Right cardiac atrium (tissue), 5 donors: ENCODE data around the gene AAGAB. TPM values are rescaled to one million over a fixed set of nuclear protein-coding genes. Genes with fewer than 3 reads are reported as not detected.
A peak's percentile ranks its signal among the peaks of the same experiment; 100 is the strongest.

Source experiments
- ATAC-seq, 2 donors: fragments of 200-7000 bp; cut with Tn5 transposase; one replicate each; pipeline versions ENCODE4 v1.8.0 to v1.9.1; 2020; ENCODE audit warnings: moderate library complexity in 2 of 2, mild to moderate bottlenecking in 1 of 2
- DNase-seq, 3 donors: peaks; one replicate each; pipeline ENCODE4 v3.0.0-alpha.2; 2020
- H3K27ac ChIP-seq: one replicate; pipeline ENCODE4 v1.5.1; 2013; ENCODE audit warnings: mild to moderate bottlenecking, low read length, control low read depth, moderate library complexity
- H3K27me3 ChIP-seq: one replicate; pipeline ENCODE4 v1.6.1; 2013; ENCODE audit not compliant: control insufficient read depth, insufficient read depth
- H3K4me1 ChIP-seq: one replicate; pipeline ENCODE4 v1.6.1; 2013; ENCODE audit warnings: low read length; ENCODE audit not compliant: control insufficient read depth, insufficient read depth
- H3K4me3 ChIP-seq: one replicate; pipeline ENCODE4 v1.5.1; 2013; ENCODE audit warnings: low read length, control low read depth
- H3K9me3 ChIP-seq: one replicate; pipeline ENCODE4 v1.6.1; 2013; ENCODE audit warnings: low read length; ENCODE audit not compliant: control insufficient read depth
- WGBS: extraction: QIAGEN DNeasy Blood & Tissue Kit; methylation state at CpG from one replicate; pipeline ENCODE4 v1.1.7; 2013; 5-methylcytosine and 5-hydroxymethylcytosine counted together
- intact Hi-C, 4 donors: fragments of 100-400 bp; cut with DNase I; formaldehyde crosslinking; loops; one replicate each; pipeline versions ENCODE4 v1.11.0 to v1.14.0; 2022 to 2023
- polyA plus RNA-seq: library from polyadenylated mRNA; stranded (reverse); fragments of 200-250 nt; gene quantifications from one replicate; pipeline ENCODE4 v1.2.3, GENCODE V29; 2013
- total RNA-seq, 4 donors: library from RNA; stranded (reverse); fragmentation: NEBNext Ultra II Directional; extraction: Animal tissue kit (Norgen Biotek cat#: 25700); gene quantifications; one replicate each; pipeline ENCODE4 v1.2.1, GENCODE V29; 2021
- donor health status: healthy with polysubstance abuse.
- donor health status: DM: no; HTN: yes; CAD: no.
- donor health status: DM: no; HTN: no; CAD: no.
- donor health status: DM: no; HTN: yes; CAD: no; lungs with severe emphysema.
- donor health status: DM: yes; HTN: yes; CAD: no.

AAGAB gene
- total and polyA plus RNA-seq, 5 donors, result 9.3 to 34.1 (median 20.7) TPM

DNA sequence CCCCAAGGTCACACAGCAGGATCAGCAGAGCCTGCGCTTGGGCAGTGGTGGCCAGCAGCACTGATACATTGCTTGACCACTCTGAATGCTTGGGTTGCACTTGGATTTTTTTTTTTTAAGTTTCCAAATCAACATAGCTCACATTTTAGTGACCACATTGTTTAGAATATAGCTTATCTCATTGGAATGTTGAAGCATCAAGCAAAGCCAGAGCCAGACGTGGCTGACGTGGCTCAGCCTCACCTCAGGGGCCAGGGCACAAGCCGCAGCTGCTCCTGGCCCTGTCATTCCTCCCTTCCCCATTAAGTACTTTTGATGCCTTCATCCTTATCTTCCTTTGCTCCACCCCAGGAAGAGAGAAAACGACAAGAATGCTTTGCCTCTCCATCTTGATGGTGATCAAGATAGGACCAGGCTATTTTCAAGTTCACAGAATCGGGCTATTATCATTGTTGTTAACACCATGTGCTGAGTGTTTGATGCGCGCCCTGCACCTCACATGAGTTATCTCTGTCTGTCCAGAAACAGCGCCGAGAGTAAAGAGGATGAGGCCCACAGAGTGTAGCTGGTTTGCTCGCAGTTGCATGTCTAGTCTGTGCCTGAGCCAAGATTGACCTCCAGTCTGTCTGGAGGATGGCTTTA, 75.8 kb downstream of the AAGAB start:
- ATAC-seq (peak; percentile 59 to 63), DNase-seq (peak in 2 of 3 donors; percentile 53 to 69)
- 53% methylated on average over 11 of the region's 11 CpGs for WGBS
- Histone ChIP-seq H3K27ac (peak overlapping the region; percentile 48), H3K4me3 (no peak overlapping the region), H3K4me1 (peaks cover 10% of the 10 kb centered on the region), H3K9me3 (no peaks in the 10 kb centered on the region), H3K27me3 (no peaks in the 10 kb centered on the region)
- intact Hi-C loops, result no loop called here

DNA sequence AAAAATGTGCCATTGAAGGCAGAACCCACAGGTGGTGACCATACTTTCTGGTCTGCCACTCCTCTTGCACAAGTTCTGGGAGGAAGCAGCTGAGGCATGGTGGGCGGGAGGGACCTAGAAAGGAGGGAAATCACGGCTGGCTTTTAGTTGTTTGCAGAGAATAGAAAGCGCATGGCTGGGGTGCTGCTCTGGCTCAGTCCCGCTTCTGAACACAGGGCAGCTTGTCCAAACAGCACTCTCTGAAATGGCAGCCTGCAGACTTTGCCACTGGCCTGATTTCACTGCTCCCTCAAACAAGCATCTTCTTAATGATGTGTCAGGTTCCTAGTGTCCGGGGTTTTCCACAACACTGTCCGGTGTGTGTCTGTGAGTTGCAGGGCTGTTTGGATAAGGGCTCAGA, 76.7 kb downstream of the AAGAB start:
- H3K4me1 ChIP-seq, result peaks cover 10% of the 10 kb centered on the region
- no peaks in the 10 kb centered on the region for H3K9me3 ChIP-seq
- no peak overlapping the region for H3K4me3 ChIP-seq
- peak overlapping the region; percentile 42 for H3K27ac ChIP-seq
- 68% methylated on average over 6 of the region's 6 CpGs for WGBS
- peak in 1 of 3 donors; percentile 15 for DNase-seq
- intact Hi-C loops, result no loop called here
- H3K27me3 ChIP-seq, result no peaks in the 10 kb centered on the region
- peak in 1 of 2 donors; percentile 5 for ATAC-seq

DNA sequence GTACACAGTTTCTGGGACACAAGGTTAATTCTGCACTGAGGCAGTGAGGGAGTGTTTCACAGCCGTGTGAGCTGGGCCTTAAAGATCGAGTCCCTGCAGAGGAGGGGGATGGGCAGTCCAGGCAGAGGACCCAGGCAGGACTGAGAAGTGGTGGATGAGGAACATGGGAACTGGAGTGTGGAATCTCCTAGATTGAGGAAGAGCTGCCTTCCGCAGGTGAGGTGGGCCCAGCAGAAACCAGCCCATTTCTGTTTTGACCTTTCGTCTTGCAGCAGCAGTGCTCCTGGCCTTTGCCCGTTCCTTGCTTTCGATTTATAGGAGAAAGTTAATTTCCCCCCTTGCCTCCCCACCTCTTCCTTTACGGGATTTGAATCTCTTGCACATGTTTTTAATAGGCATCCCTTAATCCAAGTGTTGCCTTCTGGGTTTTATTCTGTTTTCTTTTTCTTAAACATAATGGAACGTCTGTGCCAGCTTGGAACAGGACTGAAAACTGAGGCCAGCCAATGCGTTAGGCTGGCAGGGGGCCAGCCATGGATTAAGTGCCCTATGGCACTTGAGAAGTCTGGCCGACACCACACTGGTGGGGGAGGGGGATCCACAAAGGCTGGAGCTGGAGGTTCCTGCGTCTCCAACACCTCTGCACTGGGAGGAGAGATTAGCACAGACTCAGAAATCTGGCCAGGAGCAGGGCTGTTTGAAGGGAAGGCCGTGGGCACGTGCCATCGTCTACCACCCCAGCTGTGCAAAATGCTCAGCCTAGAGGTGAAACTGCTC, 78.1 kb downstream of the AAGAB start:
- Histone ChIP-seq H3K4me3 (no peak overlapping the region), H3K4me1 (peaks cover 10% of the 10 kb centered on the region), H3K9me3 (no peaks in the 10 kb centered on the region), H3K27me3 (no peaks in the 10 kb centered on the region), H3K27ac (no peak overlapping the region)
- intact Hi-C loops, result no loop called here
- DNase-seq, result peak; percentile 68 to 87 (median 86)
- ATAC-seq, result peak; percentile 64 to 73
- WGBS, result 65% methylated on average over 14 of the region's 14 CpGs

DNA sequence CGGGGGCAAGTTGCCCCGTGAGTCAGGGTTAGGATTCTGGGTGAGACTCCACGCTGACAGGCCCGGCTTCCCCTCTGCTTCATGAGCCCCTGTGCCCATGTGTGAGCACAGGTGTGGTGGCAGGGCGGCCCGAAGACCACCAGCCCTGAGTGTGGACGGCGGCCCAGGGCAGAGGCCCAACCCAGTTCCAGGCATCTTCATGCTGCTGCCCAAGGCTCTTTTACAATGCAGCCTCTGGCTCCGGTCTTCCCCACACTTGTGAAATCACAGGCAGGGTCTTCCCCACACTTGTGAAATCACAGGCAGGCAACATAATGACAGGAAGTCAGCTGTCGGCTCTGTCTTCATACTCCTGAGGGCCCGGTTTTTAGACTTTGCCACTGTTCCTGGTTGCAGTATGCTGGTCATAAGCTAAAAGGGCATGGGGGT, 78.8 kb downstream of the AAGAB start:
- Histone ChIP-seq H3K27me3 (no peaks in the 10 kb centered on the region), H3K4me3 (no peak overlapping the region), H3K9me3 (no peaks in the 10 kb centered on the region), H3K4me1 (peaks cover 10% of the 10 kb centered on the region), H3K27ac (no peak overlapping the region)
- 65% methylated on average over 11 of the region's 11 CpGs for WGBS
- ATAC-seq, result peak; percentile 17 to 25
- intact Hi-C loops, result no loop called here
- peak; percentile 53 to 67 (median 63) for DNase-seq

DNA sequence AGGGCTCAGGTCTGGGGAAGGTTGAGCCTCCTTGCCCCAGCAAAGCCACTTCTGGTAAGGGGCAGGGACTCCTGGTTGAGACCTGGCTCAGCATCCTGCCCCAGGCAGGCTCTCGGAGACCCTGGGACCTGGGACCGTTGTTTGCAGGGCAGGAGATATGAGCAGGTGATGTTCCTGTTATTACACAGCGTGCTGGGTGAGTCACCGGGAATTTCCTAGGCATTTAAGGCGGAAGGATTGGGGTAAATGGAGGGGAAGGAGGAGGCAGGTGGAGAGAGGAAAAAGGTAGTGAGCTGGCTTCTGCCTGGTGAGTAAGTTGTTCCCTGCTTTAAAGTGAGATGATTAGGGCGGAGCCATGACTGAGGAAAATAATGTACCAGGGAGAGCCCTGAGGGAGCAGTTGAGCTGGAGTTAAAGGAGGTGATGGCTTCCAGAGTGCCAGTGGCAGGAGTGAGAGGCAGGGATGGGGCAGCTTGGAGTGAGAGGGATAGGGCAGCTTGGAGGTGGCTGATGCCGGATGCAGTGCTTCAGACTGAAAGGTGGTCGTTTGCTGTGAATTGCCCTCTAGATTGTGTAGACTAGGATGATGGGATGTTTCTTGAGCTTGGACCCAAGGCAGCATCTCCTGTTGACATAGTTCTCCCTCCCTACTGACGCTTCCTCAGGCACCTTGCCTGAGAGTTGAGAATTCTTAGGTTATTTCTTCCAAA, 79.4 kb downstream of the AAGAB start:
- WGBS, result 85% methylated on average over 9 of the region's 9 CpGs
- no peak for ATAC-seq
- no peak overlapping the region for H3K27ac ChIP-seq
- intact Hi-C loops, result no loop called here
- H3K9me3 ChIP-seq, result no peaks in the 10 kb centered on the region
- H3K4me3 ChIP-seq, result no peak overlapping the region
- peaks cover 10% of the 10 kb centered on the region for H3K4me1 ChIP-seq
- H3K27me3 ChIP-seq, result no peaks in the 10 kb centered on the region
- peak in 1 of 3 donors; percentile 43 for DNase-seq

DNA sequence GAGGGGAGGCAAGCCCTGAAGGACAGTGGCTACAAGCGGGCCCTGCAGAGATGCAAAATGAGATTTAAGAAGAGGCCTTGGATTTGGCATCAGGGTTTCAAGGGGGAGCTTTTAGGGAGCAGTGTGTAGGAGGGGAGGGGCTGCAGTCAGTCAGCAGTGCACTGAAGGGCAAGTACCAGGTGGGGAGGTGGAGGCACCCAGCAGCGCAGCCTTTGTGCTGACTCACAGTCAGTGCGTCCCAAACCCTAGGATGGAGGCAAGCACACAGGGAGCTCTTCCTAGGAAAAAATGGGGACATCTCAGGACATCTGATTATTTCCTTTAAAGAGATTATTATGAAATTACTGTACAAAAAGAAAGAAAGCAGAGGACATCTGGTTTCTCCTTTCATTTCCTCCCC, 80.0 kb downstream of the AAGAB start:
- ATAC-seq, result no peak
- Histone ChIP-seq H3K4me1 (peaks cover 10% of the 10 kb centered on the region), H3K27ac (no peak overlapping the region), H3K4me3 (no peak overlapping the region), H3K27me3 (no peaks in the 10 kb centered on the region), H3K9me3 (no peaks in the 10 kb centered on the region)
- intact Hi-C loops, result no loop called here
- WGBS, result over 99% methylated on average over 3 of the region's 3 CpGs
- no peak for DNase-seq

DNA sequence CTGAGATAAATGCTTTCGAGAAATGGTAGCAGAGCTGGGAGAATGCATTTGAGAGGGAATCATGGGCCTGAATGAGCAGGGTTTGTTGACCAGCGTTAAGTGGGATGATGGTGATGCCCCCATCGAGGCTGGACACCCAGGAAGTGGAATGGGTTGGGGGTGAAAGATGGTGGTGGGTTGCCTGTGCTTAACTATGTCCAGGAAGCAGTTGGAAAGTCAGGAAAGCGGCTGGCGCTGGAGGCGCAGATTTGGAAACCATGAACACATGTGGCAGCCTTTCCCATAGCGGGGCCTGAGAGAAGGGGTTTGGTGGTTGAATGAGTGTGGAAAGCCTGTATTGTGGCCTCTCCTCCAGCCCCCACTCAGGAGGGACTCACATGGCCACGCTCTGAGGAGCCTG, 80.7 kb downstream of the AAGAB start:
- no peak overlapping the region for H3K27ac ChIP-seq
- peaks cover 8% of the 10 kb centered on the region for H3K4me1 ChIP-seq
- intact Hi-C loops, result no loop called here
- no peak for DNase-seq
- H3K4me3 ChIP-seq, result no peak overlapping the region
- H3K27me3 ChIP-seq, result no peaks in the 10 kb centered on the region
- H3K9me3 ChIP-seq, result no peaks in the 10 kb centered on the region
- no peak for ATAC-seq
- WGBS, result 96% methylated on average over 8 of the region's 8 CpGs

DNA sequence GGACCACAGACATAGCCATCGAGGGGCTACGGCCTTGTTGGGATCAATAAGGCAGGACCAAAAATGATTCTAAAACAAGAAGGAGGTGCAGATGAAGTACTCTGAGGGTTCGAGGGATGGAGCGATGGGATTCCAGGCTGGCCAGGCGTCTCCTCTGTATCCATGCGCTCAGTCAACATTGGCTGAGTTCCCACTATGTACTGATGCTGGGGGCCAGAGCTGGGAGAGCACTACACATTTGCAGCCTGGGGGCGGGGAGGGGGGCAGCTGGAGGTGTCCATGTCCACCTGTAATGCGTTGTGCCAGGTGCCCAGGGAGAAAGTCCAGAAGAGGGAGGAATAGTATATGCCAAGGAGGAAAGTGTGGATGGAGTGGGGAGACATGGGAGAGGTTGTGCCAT, 81.5 kb downstream of the AAGAB start:
- intact Hi-C loops, result no loop called here
- Histone ChIP-seq H3K4me3 (no peak overlapping the region), H3K9me3 (no peaks in the 10 kb centered on the region), H3K27me3 (no peaks in the 10 kb centered on the region), H3K27ac (no peak overlapping the region), H3K4me1 (peaks cover 8% of the 10 kb centered on the region)
- DNase-seq, result peak in 1 of 3 donors; percentile 37
- 85% methylated on average over 8 of the region's 8 CpGs for WGBS
- no peak for ATAC-seq

DNA sequence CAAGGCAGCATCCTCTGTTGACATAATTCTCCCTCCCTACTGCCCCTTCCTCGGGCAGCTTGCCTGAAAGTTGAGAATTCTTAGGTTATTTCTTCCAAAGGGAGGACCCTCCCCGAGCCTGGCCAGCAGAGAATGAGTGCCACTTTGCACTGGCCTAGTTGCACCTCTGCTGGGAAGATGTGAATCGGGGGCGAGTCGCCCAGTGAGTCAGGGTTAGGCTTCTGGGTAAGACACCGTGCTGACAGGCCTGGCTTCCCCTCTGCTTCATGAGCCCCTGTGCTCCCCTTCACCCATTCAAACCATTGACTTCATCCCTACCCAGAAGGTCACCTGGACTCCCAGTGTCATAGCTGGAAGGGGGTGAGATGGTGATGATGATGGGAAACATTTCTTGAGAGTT, 82.3 kb downstream of the AAGAB start:
- Histone ChIP-seq H3K4me1 (peaks cover 12% of the 10 kb centered on the region), H3K9me3 (no peaks in the 10 kb centered on the region), H3K4me3 (no peak overlapping the region), H3K27me3 (no peaks in the 10 kb centered on the region), H3K27ac (no peak overlapping the region)
- peak in 1 of 3 donors; percentile 32 for DNase-seq
- 95% methylated on average over 6 of the region's 6 CpGs for WGBS
- intact Hi-C loops, result no loop called here
- ATAC-seq, result no peak

DNA sequence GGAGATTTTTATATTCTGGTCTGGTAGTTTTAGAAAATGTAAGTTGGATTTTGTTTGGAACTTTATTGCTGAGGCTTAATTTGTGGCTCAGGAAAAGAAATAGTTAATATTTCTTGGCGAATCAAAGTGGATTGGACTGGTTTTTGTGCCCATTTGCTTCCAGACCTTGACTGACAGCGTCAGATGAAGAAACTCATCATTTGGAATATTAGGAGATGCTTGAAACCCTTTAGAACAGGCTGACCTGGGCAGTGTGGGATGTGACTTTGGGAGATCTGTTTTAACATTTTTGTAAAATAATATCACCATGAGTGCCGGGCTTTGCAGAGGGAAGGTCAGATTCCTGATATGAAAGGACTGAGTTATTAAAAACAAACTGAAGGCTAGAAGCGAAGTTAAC, 83.0 kb downstream of the AAGAB start:
- Histone ChIP-seq H3K4me1 (peaks cover 10% of the 10 kb centered on the region), H3K27ac (no peak overlapping the region), H3K9me3 (no peaks in the 10 kb centered on the region), H3K4me3 (no peak overlapping the region), H3K27me3 (no peaks in the 10 kb centered on the region)
- no peak for ATAC-seq
- intact Hi-C loops, result no loop called here
- 84% methylated on average over 4 of the region's 4 CpGs for WGBS
- no peak for DNase-seq
